NCI-H1436 (cell line): ENCODE data around the gene OLFML2A.

Experiments used
- DNase-seq: peaks from one replicate; lab custom pipeline; 2025; lab: John Stamatoyannopoulos, UW

OLFML2A gene

GRCh38 chr9:124778575-124779367, 1.8 kb downstream of the OLFML2A start:
- no peak for DNase-seq

- no peak for DNase-seq
These were observed 2.6 kb downstream of the OLFML2A start for GRCh38 chr9:124779368-124780059.

- no peak for DNase-seq
These were observed 3.3 kb downstream of the OLFML2A start for GRCh38 chr9:124780060-124780756.

GRCh38 chr9:124780757-124781151, 3.8 kb downstream of the OLFML2A start:
- DNase-seq, result no peak

GRCh38 chr9:124781967-124782660, 5.2 kb downstream of the OLFML2A start:
- DNase-seq, result no peak

- no peak for DNase-seq
These were observed 6.0 kb downstream of the OLFML2A start for GRCh38 chr9:124782661-124783574.

GRCh38 chr9:124783830-124784229, 6.9 kb downstream of the OLFML2A start:
- DNase-seq, result no peak

- DNase-seq, result no peak
These were observed 7.6 kb downstream of the OLFML2A start for GRCh38 chr9:124784509-124784908.

- no peak for DNase-seq
These were observed 10.1 kb downstream of the OLFML2A start for GRCh38 chr9:124786881-124787573.

GRCh38 chr9:124788542-124789217, 11.7 kb downstream of the OLFML2A start:
- DNase-seq, result no peak

GRCh38 chr9:124789531-124789930, 12.6 kb downstream of the OLFML2A start:
- DNase-seq, result no peak

GRCh38 chr9:124790301-124790700, 13.4 kb downstream of the OLFML2A start:
- no peak for DNase-seq

GRCh38 chr9:124790801-124791505, 14.0 kb downstream of the OLFML2A start:
- no peak for DNase-seq

GRCh38 chr9:124792257-124793014, 15.5 kb downstream of the OLFML2A start:
- no peak for DNase-seq

GRCh38 chr9:124793015-124793541, 16.1 kb downstream of the OLFML2A start:
- DNase-seq, result no peak

- DNase-seq, result no peak
These were observed 18.1 kb downstream of the OLFML2A start for GRCh38 chr9:124794902-124795491.

GRCh38 chr9:124795881-124796431, 19.0 kb downstream of the OLFML2A start:
- no peak for DNase-seq
